ENCODE data around the gene GLIS1.
"Not testable (repeated sequence)": the region's sequence is repeated elsewhere in the genome, so short reads cannot be mapped to it uniquely, and the experiment has no call there.

The GLIS1 gene

GRCh38 chr1:53573931-53574330, 165.0 kb downstream of the GLIS1 start:
- no peak for DNase-seq

- DNase-seq, result no peak
Measured at GRCh38 chr1:53573522-53573921, 165.4 kb downstream of the GLIS1 start.

- DNase-seq, result no peak
Measured at GRCh38 chr1:53572815-53573173, 166.2 kb downstream of the GLIS1 start.

- DNase-seq, result no peak
Measured at GRCh38 chr1:53572065-53572814, 166.7 kb downstream of the GLIS1 start.

GRCh38 chr1:53568540-53568939, 170.4 kb downstream of the GLIS1 start:
- no peak for DNase-seq

GRCh38 chr1:53567851-53568250, 171.1 kb downstream of the GLIS1 start:
- DNase-seq, result no peak

GRCh38 chr1:53567450-53567849, 171.5 kb downstream of the GLIS1 start:
- no peak for DNase-seq

- DNase-seq, result no peak
Measured at GRCh38 chr1:53563611-53564010, 175.4 kb downstream of the GLIS1 start.

- no peak for DNase-seq
Measured at GRCh38 chr1:53562981-53563379, 176.0 kb downstream of the GLIS1 start.

GRCh38 chr1:53562291-53562980, 176.5 kb downstream of the GLIS1 start:
- DNase-seq, result no peak

GRCh38 chr1:53561503-53562105, 177.4 kb downstream of the GLIS1 start:
- DNase-seq, result no peak

- no peak for DNase-seq
Measured at GRCh38 chr1:53560581-53561502, 178.1 kb downstream of the GLIS1 start.

- no peak for DNase-seq
Measured at GRCh38 chr1:53559854-53560580, 178.9 kb downstream of the GLIS1 start.

GRCh38 chr1:53559391-53559815, 179.6 kb downstream of the GLIS1 start:
- DNase-seq, result no peak

GRCh38 chr1:53558739-53559315, 180.1 kb downstream of the GLIS1 start:
- no peak for DNase-seq

GRCh38 chr1:53557830-53558738, 180.9 kb downstream of the GLIS1 start:
- no peak for DNase-seq

GRCh38 chr1:53557369-53557768, 181.6 kb downstream of the GLIS1 start:
- DNase-seq, result no peak

- DNase-seq, result no peak
Measured at GRCh38 chr1:53556657-53557227, 182.2 kb downstream of the GLIS1 start.

- not testable (repeated sequence) for DNase-seq
Measured at GRCh38 chr1:53555620-53556326, 183.2 kb downstream of the GLIS1 start.
